ENCODE measurements around the gene PPM1L.

DNA sequence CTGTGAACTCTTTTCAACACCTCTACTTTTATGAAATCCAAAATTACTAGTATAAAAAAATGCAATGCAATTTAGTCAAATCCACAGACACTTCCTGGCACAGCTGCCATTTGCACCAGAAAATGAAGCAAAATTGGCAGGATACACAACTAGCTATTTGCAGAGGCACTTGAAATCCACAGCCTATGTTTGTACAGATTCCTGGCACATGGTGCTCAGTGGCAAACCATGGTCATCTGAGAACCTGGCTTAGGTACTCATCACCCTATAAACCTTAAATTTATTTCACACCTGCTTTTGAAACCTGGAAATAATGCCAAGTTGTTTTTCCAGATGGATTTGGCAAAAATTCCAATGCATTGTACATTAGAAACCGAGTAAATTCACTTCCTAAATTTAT lies 20.2 kb upstream of the PPM1L start:
- TF ChIP-seq, protein P1, sequence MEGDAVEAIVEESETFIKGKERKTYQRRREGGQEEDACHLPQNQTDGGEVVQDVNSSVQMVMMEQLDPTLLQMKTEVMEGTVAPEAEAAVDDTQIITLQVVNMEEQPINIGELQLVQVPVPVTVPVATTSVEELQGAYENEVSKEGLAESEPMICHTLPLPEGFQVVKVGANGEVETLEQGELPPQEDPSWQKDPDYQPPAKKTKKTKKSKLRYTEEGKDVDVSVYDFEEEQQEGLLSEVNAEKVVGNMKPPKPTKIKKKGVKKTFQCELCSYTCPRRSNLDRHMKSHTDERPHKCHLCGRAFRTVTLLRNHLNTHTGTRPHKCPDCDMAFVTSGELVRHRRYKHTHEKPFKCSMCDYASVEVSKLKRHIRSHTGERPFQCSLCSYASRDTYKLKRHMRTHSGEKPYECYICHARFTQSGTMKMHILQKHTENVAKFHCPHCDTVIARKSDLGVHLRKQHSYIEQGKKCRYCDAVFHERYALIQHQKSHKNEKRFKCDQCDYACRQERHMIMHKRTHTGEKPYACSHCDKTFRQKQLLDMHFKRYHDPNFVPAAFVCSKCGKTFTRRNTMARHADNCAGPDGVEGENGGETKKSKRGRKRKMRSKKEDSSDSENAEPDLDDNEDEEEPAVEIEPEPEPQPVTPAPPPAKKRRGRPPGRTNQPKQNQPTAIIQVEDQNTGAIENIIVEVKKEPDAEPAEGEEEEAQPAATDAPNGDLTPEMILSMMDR (IDR thresholded peaks at IDR 0.05) = no peak
- no peak for TF ChIP-seq EP300 (IDR thresholded peaks at IDR 0.05)

All from ovary (tissue), 3 donors.